Measurements from ENCODE around the gene C1orf116.

The C1orf116 gene

DNA sequence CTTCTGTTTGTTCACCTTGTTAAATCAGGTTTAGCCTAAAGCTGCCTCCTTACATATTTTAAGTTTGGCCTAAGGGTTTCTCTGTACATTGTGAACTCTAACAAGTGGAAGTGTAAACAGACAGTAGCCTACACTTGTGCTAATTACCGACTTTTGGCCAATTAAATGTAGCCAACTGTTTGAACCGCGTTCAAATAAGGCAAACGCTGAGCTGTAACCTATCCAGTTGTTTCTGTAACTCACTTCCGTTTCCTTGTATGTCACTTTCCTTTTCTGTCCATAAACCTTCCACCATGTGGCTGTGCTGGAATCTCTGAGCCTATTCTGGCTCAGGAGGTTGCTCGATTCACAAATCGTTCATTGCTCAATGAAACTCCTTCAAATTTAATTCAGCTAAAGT, 54.3 kb downstream of the C1orf116 start:
- Histone ChIP-seq H3K27ac (ENCODE audit: extremely low read depth, low read depth, low read length) (no peak overlapping the region), H3K9me3 (ENCODE audit: control insufficient read depth, insufficient read depth, low read depth, low read length) (no peaks in the 10 kb centered on the region), H3K36me3 (ENCODE audit: control insufficient read depth in 2 of 2, insufficient read depth in 1 of 2, low read length in 2 of 2) (no peaks in the 10 kb centered on the region), H3K4me1 (ENCODE audit: control insufficient read depth, insufficient read depth, low read length) (no peaks in the 10 kb centered on the region), H3K4me3 (ENCODE audit: low read depth, low read length) (no peak overlapping the region)
- TF ChIP-seq, protein P1, sequence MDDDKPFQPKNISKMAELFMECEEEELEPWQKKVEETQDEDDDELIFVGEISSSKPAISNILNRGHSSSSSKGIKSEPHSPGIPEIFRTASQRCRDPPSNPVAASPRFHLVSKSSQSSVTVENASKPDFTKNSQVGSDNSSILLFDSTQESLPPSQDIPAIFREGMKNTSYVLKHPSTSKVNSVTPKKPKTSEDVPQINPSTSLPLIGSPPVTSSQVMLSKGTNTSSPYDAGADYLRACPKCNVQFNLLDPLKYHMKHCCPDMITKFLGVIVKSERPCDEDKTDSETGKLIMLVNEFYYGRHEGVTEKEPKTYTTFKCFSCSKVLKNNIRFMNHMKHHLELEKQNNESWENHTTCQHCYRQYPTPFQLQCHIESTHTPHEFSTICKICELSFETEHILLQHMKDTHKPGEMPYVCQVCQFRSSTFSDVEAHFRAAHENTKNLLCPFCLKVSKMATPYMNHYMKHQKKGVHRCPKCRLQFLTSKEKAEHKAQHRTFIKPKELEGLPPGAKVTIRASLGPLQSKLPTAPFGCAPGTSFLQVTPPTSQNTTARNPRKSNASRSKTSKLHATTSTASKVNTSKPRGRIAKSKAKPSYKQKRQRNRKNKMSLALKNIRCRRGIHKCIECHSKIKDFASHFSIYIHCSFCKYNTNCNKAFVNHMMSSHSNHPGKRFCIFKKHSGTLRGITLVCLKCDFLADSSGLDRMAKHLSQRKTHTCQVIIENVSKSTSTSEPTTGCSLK (tag by site-specific recombination; IDR thresholded peaks at IDR 0.05), result no peak
- TF ChIP-seq, protein P2, sequence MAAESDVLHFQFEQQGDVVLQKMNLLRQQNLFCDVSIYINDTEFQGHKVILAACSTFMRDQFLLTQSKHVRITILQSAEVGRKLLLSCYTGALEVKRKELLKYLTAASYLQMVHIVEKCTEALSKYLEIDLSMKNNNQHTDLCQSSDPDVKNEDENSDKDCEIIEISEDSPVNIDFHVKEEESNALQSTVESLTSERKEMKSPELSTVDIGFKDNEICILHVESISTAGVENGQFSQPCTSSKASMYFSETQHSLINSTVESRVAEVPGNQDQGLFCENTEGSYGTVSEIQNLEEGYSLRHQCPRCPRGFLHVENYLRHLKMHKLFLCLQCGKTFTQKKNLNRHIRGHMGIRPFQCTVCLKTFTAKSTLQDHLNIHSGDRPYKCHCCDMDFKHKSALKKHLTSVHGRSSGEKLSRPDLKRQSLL (tag by site-specific recombination; IDR thresholded peaks at IDR 0.05), result no peak
- no peak for TF ChIP-seq ZNF510 (tag by site-specific recombination; IDR thresholded peaks at IDR 0.05; ENCODE audit: insufficient replicate concordance)
- POLR2A ChIA-PET, result no interaction called here
- CTCF ChIA-PET, result interaction anchor here (0.8 to 2.5 kb wide), 5 partner anchors 14 to 175 kb away, joined by 3 to 10 read pairs (median 5); no protein-coding TSS in a partner anchor

DNA sequence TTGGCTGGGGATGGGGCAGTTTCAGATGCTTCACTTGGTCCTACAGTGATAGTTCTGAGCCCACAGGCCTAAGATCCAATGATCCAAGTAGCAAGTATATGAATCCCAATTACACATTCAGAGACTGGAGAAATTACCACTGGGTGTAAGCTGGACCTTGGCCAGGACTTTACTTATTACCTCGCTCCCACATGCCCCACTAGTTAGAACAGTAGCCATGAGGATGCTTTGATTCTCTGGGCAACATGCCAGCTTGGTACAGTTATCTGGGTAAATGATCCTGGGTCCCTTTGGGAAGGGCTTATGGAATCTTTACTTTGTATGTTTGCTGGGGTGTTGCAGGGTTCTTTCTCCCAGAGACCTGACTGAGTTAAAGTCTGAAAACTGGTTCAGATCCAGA, 57.2 kb downstream of the C1orf116 start:
- no peaks in the 10 kb centered on the region for H3K36me3 ChIP-seq (ENCODE audit: control insufficient read depth in 2 of 2, insufficient read depth in 1 of 2, low read length in 2 of 2)
- POLR2A ChIA-PET, result no interaction called here
- peak; percentile 42; the same call in 1 of the 2 replicates for TF ChIP-seq OSR2 (tag by site-specific recombination; IDR thresholded peaks at IDR 0.05)
- 0 out of 2 replicates have a peak, but pooled peaks have one; percentile 35 for TF ChIP-seq ZNF660 (tag by site-specific recombination; IDR thresholded peaks at IDR 0.05)
- TF ChIP-seq, protein P3, sequence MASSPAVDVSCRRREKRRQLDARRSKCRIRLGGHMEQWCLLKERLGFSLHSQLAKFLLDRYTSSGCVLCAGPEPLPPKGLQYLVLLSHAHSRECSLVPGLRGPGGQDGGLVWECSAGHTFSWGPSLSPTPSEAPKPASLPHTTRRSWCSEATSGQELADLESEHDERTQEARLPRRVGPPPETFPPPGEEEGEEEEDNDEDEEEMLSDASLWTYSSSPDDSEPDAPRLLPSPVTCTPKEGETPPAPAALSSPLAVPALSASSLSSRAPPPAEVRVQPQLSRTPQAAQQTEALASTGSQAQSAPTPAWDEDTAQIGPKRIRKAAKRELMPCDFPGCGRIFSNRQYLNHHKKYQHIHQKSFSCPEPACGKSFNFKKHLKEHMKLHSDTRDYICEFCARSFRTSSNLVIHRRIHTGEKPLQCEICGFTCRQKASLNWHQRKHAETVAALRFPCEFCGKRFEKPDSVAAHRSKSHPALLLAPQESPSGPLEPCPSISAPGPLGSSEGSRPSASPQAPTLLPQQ (tag by site-specific recombination; IDR thresholded peaks at IDR 0.05), result 0 out of 2 replicates have a peak, but pooled peaks have one; percentile 23
- no peak for TF ChIP-seq ZNF677 (tag by site-specific recombination; IDR thresholded peaks at IDR 0.05)
- TF ChIP-seq ZNF391 (tag by site-specific recombination; IDR thresholded peaks at IDR 0.05; ENCODE audit: borderline replicate concordance, low read depth), result no peak

DNA sequence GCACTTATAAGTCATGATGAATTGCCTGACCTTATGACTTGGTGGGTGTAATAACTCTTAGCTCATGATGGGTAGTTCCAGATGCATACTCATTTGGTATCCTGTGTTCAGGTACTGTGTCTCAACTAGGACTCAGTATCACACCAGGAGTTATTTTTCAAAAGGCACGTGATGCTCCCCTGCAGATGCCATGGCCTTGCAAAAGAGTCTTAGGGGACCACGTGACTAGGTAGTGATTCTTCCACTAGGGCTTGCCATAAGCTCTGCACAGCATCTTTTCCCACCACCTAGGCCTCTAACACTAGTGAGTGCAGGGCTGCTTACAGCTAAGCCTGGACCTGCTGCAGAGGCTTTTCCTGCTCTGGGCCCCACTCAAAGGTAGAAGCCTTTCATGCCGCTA, 58.4 kb downstream of the C1orf116 start:
- Histone ChIP-seq H3K27ac (ENCODE audit: extremely low read depth, low read depth, low read length) (no peak overlapping the region), H3K36me3 (ENCODE audit: control insufficient read depth in 2 of 2, insufficient read depth in 1 of 2, low read length in 2 of 2) (no peaks in the 10 kb centered on the region), H3K9me3 (ENCODE audit: control insufficient read depth, insufficient read depth, low read depth, low read length) (no peaks in the 10 kb centered on the region), H3K4me1 (ENCODE audit: control insufficient read depth, insufficient read depth, low read length) (no peaks in the 10 kb centered on the region), H3K4me3 (ENCODE audit: low read depth, low read length) (no peak overlapping the region)
- ChIA-PET POLR2A (no interaction called here), CTCF (interaction anchor here (0.5 to 5.2 kb wide), 7 partner anchors 7 to 472 kb away, joined by 3 to 39 read pairs (median 3); no protein-coding TSS in a partner anchor)
- TF ChIP-seq ZNF701 (tag by site-specific recombination; IDR thresholded peaks at IDR 0.05) (no peak), HOXD13 (CRISPR knock-in tag; IDR thresholded peaks at IDR 0.05; ENCODE audit: borderline replicate concordance) (no peak), ZNF548 (tag by site-specific recombination; IDR thresholded peaks at IDR 0.05) (no peak), ZNF292 (tag by site-specific recombination; IDR thresholded peaks at IDR 0.05; ENCODE audit: borderline replicate concordance, low read depth) (no peak), MZF1 (tag by site-specific recombination; IDR thresholded peaks at IDR 0.05; ENCODE audit: borderline replicate concordance) (no peak), MEIS1 (CRISPR knock-in tag; IDR thresholded peaks at IDR 0.05; ENCODE audit: borderline replicate concordance) (no peak), SETDB1 (IDR thresholded peaks at IDR 0.05; ENCODE audit: insufficient read length, low read length) (no peak), ZNF121 (tag by site-specific recombination; IDR thresholded peaks at IDR 0.05) (no peak), ZNF473 (tag by site-specific recombination; IDR thresholded peaks at IDR 0.05) (no peak), ZNF776 (tag by site-specific recombination; IDR thresholded peaks at IDR 0.05; ENCODE audit: borderline replicate concordance) (no peak), ZXDB (tag by site-specific recombination; IDR thresholded peaks at IDR 0.05) (no peak), ZNF175 (tag by site-specific recombination; IDR thresholded peaks at IDR 0.05) (no peak), ZNF140 (tag by site-specific recombination; IDR thresholded peaks at IDR 0.05) (no peak), KLF8 (tag by site-specific recombination; IDR thresholded peaks at IDR 0.05) (no peak)
- TF ChIP-seq, protein P4, sequence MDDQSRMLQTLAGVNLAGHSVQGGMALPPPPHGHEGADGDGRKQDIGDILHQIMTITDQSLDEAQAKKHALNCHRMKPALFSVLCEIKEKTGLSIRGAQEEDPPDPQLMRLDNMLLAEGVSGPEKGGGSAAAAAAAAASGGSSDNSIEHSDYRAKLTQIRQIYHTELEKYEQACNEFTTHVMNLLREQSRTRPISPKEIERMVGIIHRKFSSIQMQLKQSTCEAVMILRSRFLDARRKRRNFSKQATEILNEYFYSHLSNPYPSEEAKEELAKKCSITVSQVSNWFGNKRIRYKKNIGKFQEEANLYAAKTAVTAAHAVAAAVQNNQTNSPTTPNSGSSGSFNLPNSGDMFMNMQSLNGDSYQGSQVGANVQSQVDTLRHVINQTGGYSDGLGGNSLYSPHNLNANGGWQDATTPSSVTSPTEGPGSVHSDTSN (CRISPR knock-in tag; IDR thresholded peaks at IDR 0.05), result no peak
- TF ChIP-seq, protein P5, sequence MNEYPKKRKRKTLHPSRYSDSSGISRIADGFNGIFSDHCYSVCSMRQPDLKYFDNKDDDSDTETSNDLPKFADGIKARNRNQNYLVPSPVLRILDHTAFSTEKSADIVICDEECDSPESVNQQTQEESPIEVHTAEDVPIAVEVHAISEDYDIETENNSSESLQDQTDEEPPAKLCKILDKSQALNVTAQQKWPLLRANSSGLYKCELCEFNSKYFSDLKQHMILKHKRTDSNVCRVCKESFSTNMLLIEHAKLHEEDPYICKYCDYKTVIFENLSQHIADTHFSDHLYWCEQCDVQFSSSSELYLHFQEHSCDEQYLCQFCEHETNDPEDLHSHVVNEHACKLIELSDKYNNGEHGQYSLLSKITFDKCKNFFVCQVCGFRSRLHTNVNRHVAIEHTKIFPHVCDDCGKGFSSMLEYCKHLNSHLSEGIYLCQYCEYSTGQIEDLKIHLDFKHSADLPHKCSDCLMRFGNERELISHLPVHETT (tag by site-specific recombination; IDR thresholded peaks at IDR 0.05), result no peak
- TF ChIP-seq, protein P6, sequence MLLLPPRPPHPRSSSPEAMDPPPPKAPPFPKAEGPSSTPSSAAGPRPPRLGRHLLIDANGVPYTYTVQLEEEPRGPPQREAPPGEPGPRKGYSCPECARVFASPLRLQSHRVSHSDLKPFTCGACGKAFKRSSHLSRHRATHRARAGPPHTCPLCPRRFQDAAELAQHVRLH (tag by site-specific recombination; IDR thresholded peaks at IDR 0.05), result no peak

More for the DNA sequence above, 57.2 kb downstream of the C1orf116 start:
- Histone ChIP-seq H3K4me1 (ENCODE audit: control insufficient read depth, insufficient read depth, low read length) (no peaks in the 10 kb centered on the region), H3K9me3 (ENCODE audit: control insufficient read depth, insufficient read depth, low read depth, low read length) (no peaks in the 10 kb centered on the region), H3K4me3 (ENCODE audit: low read depth, low read length) (no peak overlapping the region), H3K27ac (ENCODE audit: extremely low read depth, low read depth, low read length) (no peak overlapping the region)
- CTCF ChIA-PET, result interaction anchor here (1.1 kb wide), 1 partner anchor 12 kb away, joined by 3 read pairs; no protein-coding TSS in a partner anchor

Data from HEK293 (cell line).